Mesothelial cell of epicardium (in vitro differentiated cells): Measurements from ENCODE around the gene EML4. TPM values are rescaled to one million over a fixed set of nuclear protein-coding genes. Genes with fewer than 3 reads are reported as not detected.

Experiments used
- DNase-seq, 2 experiments: peaks; one replicate each; pipeline ENCODE4 v3.0.0; 2021; ENCODE audit warnings: low spot score in 2 of 2; ENCODE audit not compliant: unreplicated experiment in 2 of 2
- H3K27ac Mint-ChIP-seq: 2 replicates; pipeline ENCODE4 v1.8.0; 2021; ENCODE audit warnings: mixed read lengths
- H3K27me3 Mint-ChIP-seq: 2 replicates; pipeline ENCODE4 v1.8.0; 2021; ENCODE audit warnings: low read depth, mixed read lengths
- H3K36me3 Mint-ChIP-seq: 2 replicates; pipeline ENCODE4 v1.8.0; 2021; ENCODE audit warnings: mixed read lengths
- H3K4me1 Mint-ChIP-seq: 2 replicates; pipeline ENCODE4 v1.8.0; 2021; ENCODE audit warnings: mixed read lengths
- H3K4me3 Mint-ChIP-seq: 2 replicates; pipeline ENCODE4 v1.8.0; 2021; ENCODE audit warnings: mild to moderate bottlenecking, moderate library complexity, mixed read lengths
- H3K9me3 Mint-ChIP-seq: 2 replicates; pipeline ENCODE4 v1.8.0; 2021; ENCODE audit warnings: mixed read lengths
- CTCF ChIP-seq: fragments of 200-600 bp; sonication (generic); IDR thresholded peaks from one replicate; pipeline ENCODE4 v1.5.0; 2021; ENCODE audit warnings: antibody characterized with exemption; ENCODE audit not compliant: unreplicated experiment
- total RNA-seq: library from RNA; stranded (reverse); gene quantifications from 3 replicates; pipeline ENCODE4 v1.2.1, GENCODE V29; 2021

EML4 gene
- total RNA-seq, 1 donor from 2014 or later, result 95.6 TPM

GRCh38 chr2:42210203-42210602, 41.0 kb downstream of the EML4 start:
- Mint-ChIP-seq H3K27ac (no peak overlapping the region), H3K4me1 (peaks cover 3% of the 10 kb centered on the region), H3K4me3 (no peak overlapping the region), H3K9me3 (no peaks in the 10 kb centered on the region), H3K27me3 (no peaks in the 10 kb centered on the region), H3K36me3 (peaks cover 2% of the 10 kb centered on the region)
- TF ChIP-seq CTCF, result no peak
- DNase-seq, result no peak

- H3K36me3 Mint-ChIP-seq, result peaks cover 2% of the 10 kb centered on the region
- H3K27me3 Mint-ChIP-seq, result no peaks in the 10 kb centered on the region
- peaks cover 2% of the 10 kb centered on the region for H3K4me1 Mint-ChIP-seq
- no peaks in the 10 kb centered on the region for H3K9me3 Mint-ChIP-seq
- no peak overlapping the region for H3K4me3 Mint-ChIP-seq
- DNase-seq, result no peak
- no peak for TF ChIP-seq CTCF
- H3K27ac Mint-ChIP-seq, result no peak overlapping the region
These were observed 42.1 kb downstream of the EML4 start for GRCh38 chr2:42211291-42211690.

DNA sequence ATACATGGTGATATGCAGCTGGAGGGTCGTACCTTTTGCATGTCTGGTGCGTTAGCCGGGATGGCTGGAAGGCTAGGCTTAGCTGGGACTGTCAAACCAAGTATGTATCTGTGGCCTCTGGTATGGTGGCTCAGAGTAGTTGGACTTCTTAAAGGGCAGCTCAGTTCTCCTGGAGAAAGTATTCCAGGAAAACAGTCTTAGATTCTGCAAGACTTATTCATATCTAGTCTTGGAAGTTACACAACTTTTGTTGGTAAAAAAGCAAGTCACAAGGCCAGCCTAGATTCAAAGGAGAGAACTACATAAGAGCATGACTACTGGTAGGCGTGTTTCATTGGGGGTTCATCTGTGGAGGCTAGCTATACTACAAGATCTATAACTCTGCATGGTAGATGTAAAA, 45.5 kb downstream of the EML4 start:
- peaks cover 8% of the 10 kb centered on the region for H3K36me3 Mint-ChIP-seq
- no peak overlapping the region for H3K4me3 Mint-ChIP-seq
- TF ChIP-seq CTCF, result no peak
- no peak for DNase-seq
- H3K27me3 Mint-ChIP-seq, result peaks cover 2% of the 10 kb centered on the region
- peaks cover 4% of the 10 kb centered on the region for H3K4me1 Mint-ChIP-seq
- H3K27ac Mint-ChIP-seq, result no peak overlapping the region
- H3K9me3 Mint-ChIP-seq, result peaks cover 5% of the 10 kb centered on the region

GRCh38 chr2:42216694-42217093, 47.5 kb downstream of the EML4 start:
- Mint-ChIP-seq H3K9me3 (peaks cover 5% of the 10 kb centered on the region), H3K36me3 (peaks cover 6% of the 10 kb centered on the region), H3K27me3 (peaks cover 5% of the 10 kb centered on the region), H3K4me1 (peaks cover 14% of the 10 kb centered on the region), H3K4me3 (no peak overlapping the region), H3K27ac (no peak overlapping the region)
- DNase-seq, result no peak
- TF ChIP-seq CTCF, result no peak

DNA sequence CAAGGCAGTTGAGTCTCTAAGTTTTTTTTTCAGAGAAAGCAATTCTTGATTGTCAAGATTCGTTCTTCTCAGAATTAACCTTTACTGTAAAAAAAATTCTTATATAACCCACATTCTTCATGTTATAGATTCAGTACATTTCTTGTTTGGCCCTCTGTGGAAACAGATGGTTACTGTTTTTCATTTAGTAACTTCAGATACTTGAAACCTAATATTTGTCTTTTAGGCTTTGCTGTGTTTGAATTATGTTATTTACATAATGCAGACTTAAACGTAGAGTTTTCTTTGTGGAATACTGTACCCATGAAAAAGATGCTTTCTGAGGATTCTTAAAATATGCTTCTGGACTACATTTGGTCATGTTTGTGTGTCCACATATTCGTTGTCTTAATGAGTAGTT, 48.2 kb downstream of the EML4 start:
- Mint-ChIP-seq H3K4me1 (peaks cover 14% of the 10 kb centered on the region), H3K9me3 (peaks cover 5% of the 10 kb centered on the region), H3K36me3 (peaks cover 6% of the 10 kb centered on the region), H3K27ac (no peak overlapping the region), H3K4me3 (no peak overlapping the region), H3K27me3 (peaks cover 5% of the 10 kb centered on the region)
- TF ChIP-seq CTCF, result no peak
- DNase-seq, result no peak

DNA sequence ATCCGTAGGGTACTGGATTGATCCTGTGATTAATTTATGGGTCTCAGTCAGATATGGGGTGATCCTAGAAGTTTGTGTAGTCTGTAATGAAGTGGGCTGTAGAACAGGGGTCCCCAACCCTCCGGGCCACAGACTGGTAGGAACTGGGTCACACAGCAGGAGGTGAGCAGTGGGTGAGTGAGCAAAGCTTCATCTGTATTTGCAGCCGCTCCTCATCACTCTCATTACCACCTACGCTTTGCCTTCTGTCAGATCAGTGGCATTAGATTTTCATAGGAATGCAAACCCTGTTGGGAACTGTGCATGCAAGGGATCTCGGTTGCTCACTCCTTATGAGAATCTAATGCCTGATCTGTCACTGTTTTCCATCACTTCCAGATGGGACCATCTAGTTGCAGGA, 48.8 kb downstream of the EML4 start:
- Mint-ChIP-seq H3K27ac (no peak overlapping the region), H3K36me3 (peaks cover 6% of the 10 kb centered on the region), H3K27me3 (peaks cover 5% of the 10 kb centered on the region), H3K4me3 (no peak overlapping the region), H3K4me1 (peaks cover 16% of the 10 kb centered on the region), H3K9me3 (peaks cover 5% of the 10 kb centered on the region)
- DNase-seq, result no peak
- no peak for TF ChIP-seq CTCF
